ENCODE measurements around the gene TIPARP. TPM values are rescaled to one million over a fixed set of nuclear protein-coding genes. Genes with fewer than 3 reads are reported as not detected.

The TIPARP gene
- total RNA-seq, 4 donors from 2014 or later, result 61.9 to 94.8 (median 78.5) TPM

- Histone ChIP-seq H3K9me3 (no peaks in the 10 kb centered on the region), H3K27ac (replicated peaks in 1 of 4) (no peak overlapping the region), H3K4me1 (no peaks in the 10 kb centered on the region), H3K4me3 (no peak overlapping the region), H3K27me3 (no peaks in the 10 kb centered on the region), H3K36me3 (peaks cover 0 to 19% (median 8%) of the 10 kb centered on the region in 4 donors)
- 82% methylated on average over 6 of the region's 6 CpGs for WGBS
- DNase-seq (ENCODE audit: extremely low spot score), result no peak
- TF ChIP-seq POLR2A (IDR thresholded peaks at IDR 0.05; ENCODE audit: low read depth) (no peak), POLR2AphosphoS5 (IDR thresholded peaks at IDR 0.05) (no peak), CTCF (IDR thresholded peaks at IDR 0.05) (no peak), EP300 (IDR thresholded peaks at IDR 0.05) (no peak)
- intact Hi-C loops (cut with DNase I), result no loop called here
Measured at GRCh38 chr3:156716105-156716862, 41.9 kb downstream of the TIPARP start.

DNA sequence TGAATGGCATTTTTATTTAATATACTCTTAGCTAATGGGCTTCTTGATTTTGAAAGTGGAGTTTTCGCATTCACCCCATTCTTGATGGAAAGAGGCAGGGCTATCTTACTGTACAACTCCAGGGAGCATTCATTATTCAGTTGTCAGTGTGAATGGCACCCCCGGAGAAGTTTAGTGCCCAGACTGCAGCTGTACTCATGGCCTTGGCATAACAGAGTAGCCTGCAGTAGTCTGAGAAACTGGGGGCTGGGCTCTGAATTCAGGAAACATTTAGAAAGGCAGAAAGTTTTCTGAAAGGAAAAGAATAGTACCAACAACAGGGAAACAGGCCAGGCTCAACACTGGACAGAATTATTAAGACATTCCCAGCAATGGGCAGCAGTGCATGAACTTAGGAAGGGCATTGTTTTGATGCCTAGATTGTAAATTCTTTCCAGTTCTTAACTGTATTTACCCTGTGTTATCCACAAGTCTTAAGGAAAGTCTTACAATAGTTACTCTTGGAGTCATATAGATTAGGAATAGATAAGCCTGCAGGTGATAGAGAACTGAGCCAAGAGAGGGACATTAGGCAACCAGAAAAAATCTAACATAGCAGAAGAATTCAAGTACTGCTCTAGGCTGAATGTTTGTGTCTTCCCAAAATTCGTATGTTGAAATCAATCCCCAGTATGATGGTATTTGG lies 44.4 kb downstream of the TIPARP start:
- H3K9me3 ChIP-seq, result no peaks in the 10 kb centered on the region
- no peak for TF ChIP-seq EP300 (IDR thresholded peaks at IDR 0.05)
- TF ChIP-seq POLR2A (IDR thresholded peaks at IDR 0.05; ENCODE audit: low read depth), result no peak
- no peak for TF ChIP-seq CTCF (IDR thresholded peaks at IDR 0.05)
- no peak for TF ChIP-seq POLR2AphosphoS5 (IDR thresholded peaks at IDR 0.05)
- intact Hi-C loops (cut with DNase I), result no loop called here
- DNase-seq (ENCODE audit: extremely low spot score), result no peak
- no peaks in the 10 kb centered on the region for H3K27me3 ChIP-seq
- H3K27ac ChIP-seq (replicated peaks in 1 of 4), result no peak overlapping the region
- peaks cover 0 to 8% (median 0%) of the 10 kb centered on the region in 4 donors for H3K4me1 ChIP-seq
- H3K4me3 ChIP-seq, result no peak overlapping the region
- peaks cover 0 to 19% (median 8%) of the 10 kb centered on the region in 4 donors for H3K36me3 ChIP-seq
- 78% methylated on average over 3 of the region's 3 CpGs for WGBS

DNA sequence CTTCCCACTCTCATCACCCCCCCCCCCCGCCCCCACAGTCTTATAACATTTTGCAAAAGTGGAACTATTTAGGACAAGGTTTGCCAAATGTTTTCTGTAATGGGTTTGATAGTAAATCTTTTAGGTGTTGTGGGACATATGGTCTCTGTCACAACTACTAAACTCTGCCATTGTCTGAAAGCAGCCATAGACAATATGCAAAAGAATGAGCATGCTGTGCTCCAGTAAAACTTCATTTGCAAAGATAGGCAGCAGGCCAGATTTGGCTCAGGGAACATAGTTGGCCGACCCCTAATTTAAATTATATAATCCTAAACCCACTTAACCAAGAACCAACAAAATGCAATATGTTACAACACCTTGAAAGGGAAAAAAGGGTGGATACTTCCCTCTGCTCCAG lies 46.4 kb downstream of the TIPARP start:
- Histone ChIP-seq H3K27me3 (no peaks in the 10 kb centered on the region), H3K27ac (replicated peaks in 1 of 4) (no peak overlapping the region), H3K9me3 (no peaks in the 10 kb centered on the region), H3K4me3 (no peak overlapping the region), H3K4me1 (peaks cover 0 to 8% (median 0%) of the 10 kb centered on the region in 4 donors), H3K36me3 (no peaks in the 10 kb centered on the region)
- 70% methylated on average over 2 of the region's 2 CpGs for WGBS
- intact Hi-C loops (cut with DNase I), result no loop called here
- no peak for DNase-seq (ENCODE audit: extremely low spot score)
- TF ChIP-seq POLR2AphosphoS5 (IDR thresholded peaks at IDR 0.05) (no peak), CTCF (IDR thresholded peaks at IDR 0.05) (no peak), EP300 (IDR thresholded peaks at IDR 0.05) (no peak), POLR2A (IDR thresholded peaks at IDR 0.05; ENCODE audit: low read depth) (no peak)

- no peaks in the 10 kb centered on the region for H3K36me3 ChIP-seq
- intact Hi-C loops (cut with DNase I), result no loop called here
Measured at GRCh38 chr3:156721687-156722618, 47.6 kb downstream of the TIPARP start.

More at GRCh38 chr3:156721687-156722618, 47.6 kb downstream of the TIPARP start:
- TF ChIP-seq POLR2AphosphoS5 (IDR thresholded peaks at IDR 0.05), result no peak
- TF ChIP-seq CTCF (IDR thresholded peaks at IDR 0.05), result no peak
- Histone ChIP-seq H3K4me3 (no peak overlapping the region), H3K27ac (replicated peaks in 1 of 4) (no peak overlapping the region), H3K27me3 (no peaks in the 10 kb centered on the region), H3K9me3 (no peaks in the 10 kb centered on the region), H3K4me1 (peaks cover 0 to 8% (median 0%) of the 10 kb centered on the region in 4 donors)
- WGBS, result 88% methylated on average over 2 of the region's 2 CpGs
- no peak for DNase-seq (ENCODE audit: extremely low spot score)

All from esophagus muscularis mucosa (tissue), 4 donors.